GM19438 (cell line): Measurements from ENCODE around the gene AGT.
"Not testable (repeated sequence)": the region's sequence is repeated elsewhere in the genome, so short reads cannot be mapped to it uniquely, and the experiment has no call there.

Experiments used
- ATAC-seq: cut with Tn5 transposase; IDR thresholded peaks from one replicate; pipeline ENCODE4 v1.9.1; 2021; ENCODE audit warnings: low read depth; ENCODE audit not compliant: unreplicated experiment

AGT gene

GRCh38 chr1:230708631-230709580 is 5.0 kb downstream of the AGT start:
- ATAC-seq, result no peak

- ATAC-seq, result no peak
Measured at GRCh38 chr1:230707732-230708630, 5.9 kb downstream of the AGT start.

- no peak for ATAC-seq
Measured at GRCh38 chr1:230706887-230707731, 6.8 kb downstream of the AGT start.

GRCh38 chr1:230706020-230706699 is 7.8 kb downstream of the AGT start:
- ATAC-seq, result no peak

- ATAC-seq, result no peak
Measured at GRCh38 chr1:230705289-230706019, 8.5 kb downstream of the AGT start.

GRCh38 chr1:230704830-230705229 is 9.1 kb downstream of the AGT start:
- ATAC-seq, result no peak

- no peak for ATAC-seq
Measured at GRCh38 chr1:230703679-230704385, 10.1 kb downstream of the AGT start.

GRCh38 chr1:230702934-230703678 is 10.8 kb downstream of the AGT start:
- no peak for ATAC-seq

- no peak for ATAC-seq
Measured at GRCh38 chr1:230701895-230702768, 11.8 kb downstream of the AGT start.

- no peak for ATAC-seq
Measured at GRCh38 chr1:230701434-230701833, 12.5 kb downstream of the AGT start.

- no peak for ATAC-seq
Measured at GRCh38 chr1:230700132-230700531, 13.8 kb downstream of the AGT start.

GRCh38 chr1:230699716-230700115 is 14.2 kb downstream of the AGT start:
- ATAC-seq, result no peak

- not testable (repeated sequence) for ATAC-seq
Measured at GRCh38 chr1:230698964-230699363, 15.0 kb downstream of the AGT start.

- no peak for ATAC-seq
Measured at GRCh38 chr1:230698130-230698529, 15.8 kb downstream of the AGT start.

GRCh38 chr1:230696722-230697437 is 17.0 kb downstream of the AGT start:
- ATAC-seq, result no peak

- no peak for ATAC-seq
Measured at GRCh38 chr1:230696218-230696617, 17.7 kb downstream of the AGT start.
